Activated CD8-positive, alpha-beta T cell treated with anti-CD3 and anti-CD28 coated beads for 36 hours (primary cell): ENCODE data around the gene SIRPA. TPM values are rescaled to one million over a fixed set of nuclear protein-coding genes. Genes with fewer than 3 reads are reported as not detected.

ENCODE experiments used
- ATAC-seq: fragments of 200-7000 bp; cut with Tn5 transposase; one replicate; pipeline ENCODE4 v1.10.0; 2021; ENCODE audit warnings: mild to moderate bottlenecking, moderate library complexity
- CTCF ChIA-PET: fragments of 350-600 bp; sonication (Branson Sonifier 250); formaldehyde crosslinking; loops from one replicate; lab custom pipeline; 2021; ENCODE audit warnings: antibody characterized with exemption; lab: Charles Lee
- POLR2A ChIA-PET: fragments of 350-600 bp; sonication (Branson Sonifier 250); formaldehyde crosslinking; loops from one replicate; lab custom pipeline; 2021; ENCODE audit warnings: antibody characterized with exemption; lab: Charles Lee
- DNase-seq: peaks from one replicate; pipeline ENCODE4 v3.0.0-alpha.2; 2020
- H3K27ac Mint-ChIP-seq: one replicate; pipeline ENCODE4 v1.8.0; 2021; ENCODE audit warnings: mild to moderate bottlenecking, mixed read lengths
- H3K27me3 Mint-ChIP-seq: one replicate; pipeline ENCODE4 v1.8.0; 2021; ENCODE audit warnings: mixed read lengths
- H3K36me3 Mint-ChIP-seq: one replicate; pipeline ENCODE4 v1.8.0; 2021; ENCODE audit warnings: low read depth, mixed read lengths
- H3K4me1 Mint-ChIP-seq: one replicate; pipeline ENCODE4 v1.8.0; 2021; ENCODE audit warnings: low read depth, mixed read lengths
- H3K4me3 Mint-ChIP-seq: one replicate; pipeline ENCODE4 v1.8.0; 2021; ENCODE audit warnings: mild to moderate bottlenecking, moderate library complexity, mixed read lengths
- H3K9me3 Mint-ChIP-seq: one replicate; pipeline ENCODE4 v1.8.0; 2021; ENCODE audit warnings: mixed read lengths
- CTCF ChIP-seq: fragments of 200-600 bp; IDR thresholded peaks from one replicate; pipeline ENCODE4 v1.8.0; 2022; ENCODE audit warnings: antibody characterized with exemption, mild to moderate bottlenecking
- intact Hi-C: fragments of 100-400 bp; cut with micrococcal nuclease; formaldehyde crosslinking; loops from one replicate; pipeline ENCODE4 v1.10.0; 2022
- total RNA-seq, 2 experiments: library from RNA; stranded (reverse); gene quantifications; one replicate each; pipeline ENCODE4 v1.2.3, GENCODE V29; 2021

Gene SIRPA
- total RNA-seq, 2 experiments from 2014 or later = 0.09 TPM

- no peaks in the 10 kb centered on the region for H3K9me3 Mint-ChIP-seq
- no peaks in the 10 kb centered on the region for H3K36me3 Mint-ChIP-seq
- no peak overlapping the region for H3K4me3 Mint-ChIP-seq
- peaks cover 9% of the 10 kb centered on the region for H3K27me3 Mint-ChIP-seq
- intact Hi-C loops = loop anchor here (1.0 kb wide), 1 partner anchor 14 kb away; no protein-coding TSS in a partner anchor
- CTCF ChIA-PET = no interaction called here
- POLR2A ChIA-PET = no interaction called here
- H3K4me1 Mint-ChIP-seq = no peaks in the 10 kb centered on the region
- TF ChIP-seq CTCF = no peak
- H3K27ac Mint-ChIP-seq = no peak overlapping the region
- DNase-seq = no peak
- no peak for ATAC-seq
Measured at GRCh38 chr20:1953621-1954020, 58.4 kb downstream of the SIRPA start.

DNA sequence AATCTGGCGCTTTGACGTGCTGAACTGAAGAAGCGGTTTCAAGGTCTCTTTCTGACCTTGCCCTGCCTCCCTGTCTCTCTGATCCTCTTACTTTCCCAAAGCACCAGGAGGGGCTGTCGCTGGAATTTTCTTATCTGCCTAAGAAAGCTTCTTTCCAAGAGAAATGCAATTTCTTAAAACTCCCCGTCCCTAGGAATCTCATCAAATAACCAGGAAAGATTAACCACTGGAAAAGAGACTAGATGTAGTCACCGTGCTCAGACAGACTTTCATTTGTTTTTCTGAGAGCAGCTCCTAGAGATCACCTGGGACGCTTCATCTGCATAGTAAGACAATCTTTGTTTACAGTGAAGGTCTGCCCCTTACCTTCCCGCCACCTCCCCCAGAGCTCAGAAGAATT, 60.0 kb downstream of the SIRPA start:
- no peak for ATAC-seq
- ChIA-PET CTCF (interaction anchor here (0.9 to 1.4 kb wide), 2 partner anchors 10 to 217 kb away, joined by 3 to 5 read pairs; no protein-coding TSS in a partner anchor), POLR2A (no interaction called here)
- Mint-ChIP-seq H3K27ac (no peak overlapping the region), H3K4me1 (no peaks in the 10 kb centered on the region), H3K4me3 (no peak overlapping the region), H3K36me3 (no peaks in the 10 kb centered on the region), H3K9me3 (no peaks in the 10 kb centered on the region), H3K27me3 (peaks cover 8% of the 10 kb centered on the region)
- intact Hi-C loops = no loop called here
- TF ChIP-seq CTCF = no peak
- DNase-seq = no peak

GRCh38 chr20:1958426-1958825, 63.2 kb downstream of the SIRPA start:
- Mint-ChIP-seq H3K4me3 (no peak overlapping the region), H3K4me1 (no peaks in the 10 kb centered on the region), H3K27me3 (peaks cover 19% of the 10 kb centered on the region), H3K27ac (no peak overlapping the region), H3K9me3 (no peaks in the 10 kb centered on the region), H3K36me3 (no peaks in the 10 kb centered on the region)
- CTCF ChIA-PET = no interaction called here
- TF ChIP-seq CTCF = no peak
- ATAC-seq = no peak
- no peak for DNase-seq
- POLR2A ChIA-PET = no interaction called here
- intact Hi-C loops = no loop called here

- no peaks in the 10 kb centered on the region for H3K9me3 Mint-ChIP-seq
Measured at GRCh38 chr20:1959156-1959555, 63.9 kb downstream of the SIRPA start.

DNA sequence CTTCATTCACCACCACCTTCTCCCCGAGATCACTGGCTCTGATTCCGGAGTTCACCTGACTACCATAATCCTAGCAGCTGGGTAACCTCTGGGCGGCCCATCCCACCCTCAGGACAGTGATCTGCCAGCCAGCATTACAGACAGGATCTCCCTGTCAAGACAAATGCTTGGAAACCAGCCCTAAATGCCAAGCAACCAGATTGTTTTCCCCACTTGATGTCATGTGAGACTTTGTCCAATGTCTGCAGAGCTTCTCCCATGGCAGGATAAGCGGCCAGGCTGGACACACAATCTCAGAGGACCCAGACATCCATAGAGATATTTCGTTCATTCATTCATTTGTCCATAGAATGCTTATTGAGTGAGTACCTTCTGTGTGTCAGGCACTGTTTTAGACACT, 66.2 kb downstream of the SIRPA start:
- Mint-ChIP-seq H3K9me3 (no peaks in the 10 kb centered on the region), H3K36me3 (no peaks in the 10 kb centered on the region), H3K4me3 (no peak overlapping the region), H3K4me1 (peaks cover 17% of the 10 kb centered on the region), H3K27me3 (peaks cover 35% of the 10 kb centered on the region), H3K27ac (no peak overlapping the region)
- no peak for ATAC-seq
- intact Hi-C loops = loop anchor here (10.0 kb wide), 1 partner anchor 493 kb away; no protein-coding TSS in a partner anchor
- ChIA-PET POLR2A (no interaction called here), CTCF (no interaction called here)
- TF ChIP-seq CTCF = no peak
- no peak for DNase-seq

More at GRCh38 chr20:1959156-1959555, 63.9 kb downstream of the SIRPA start:
- CTCF ChIA-PET = no interaction called here
- ATAC-seq (no peak), DNase-seq (no peak)
- no peak overlapping the region for H3K27ac Mint-ChIP-seq
- POLR2A ChIA-PET = no interaction called here
- no peaks in the 10 kb centered on the region for H3K36me3 Mint-ChIP-seq
- intact Hi-C loops = no loop called here
- H3K4me3 Mint-ChIP-seq = no peak overlapping the region
- peaks cover 25% of the 10 kb centered on the region for H3K27me3 Mint-ChIP-seq
- TF ChIP-seq CTCF = no peak
- peaks cover 4% of the 10 kb centered on the region for H3K4me1 Mint-ChIP-seq
